GM23338 (cell line): ENCODE results near the gene UBAC2. TPM values are rescaled to one million over a fixed set of nuclear protein-coding genes. Genes with fewer than 3 reads are reported as not detected.

ENCODE experiments used
- ETS1 ChIP-seq: IDR thresholded peaks from 2 replicates; pipeline ENCODE4 v1.6.1; 2016; ENCODE audit warnings: antibody characterized with exemption
- EZH2phosphoT487 ChIP-seq: fragments of 200-600 bp; sonication (generic); IDR thresholded peaks from one replicate; pipeline ENCODE4 v1.8.1; 2018; ENCODE audit warnings: antibody characterized with exemption; ENCODE audit not compliant: unreplicated experiment
- JUNB ChIP-seq: IDR thresholded peaks from one replicate; pipeline ENCODE4 v1.6.1; 2016; ENCODE audit warnings: antibody characterized with exemption; ENCODE audit not compliant: unreplicated experiment
- REST ChIP-seq: IDR thresholded peaks from one replicate; pipeline ENCODE4 v1.6.1; 2018; ENCODE audit warnings: antibody characterized with exemption; ENCODE audit not compliant: unreplicated experiment
- STAT1 ChIP-seq: IDR thresholded peaks from one replicate; pipeline ENCODE4 v1.6.1; 2016; ENCODE audit warnings: antibody characterized with exemption; ENCODE audit not compliant: unreplicated experiment
- ZNF114 ChIP-seq: fragments of 250-450 bp; sonication (Bioruptor Pico); IDR thresholded peaks from 2 replicates; pipeline ENCODE4 v1.5.0; 2020; ENCODE audit warnings: mild to moderate bottlenecking, moderate library complexity
- ZNF462 ChIP-seq: fragments of 250-450 bp; sonication (Bioruptor Pico); IDR thresholded peaks from 2 replicates; pipeline ENCODE4 v1.5.0; 2020; ENCODE audit warnings: mild to moderate bottlenecking, moderate library complexity
- polyA plus RNA-seq: library from polyadenylated mRNA; unstranded; fragments of >200 nt; fragmentation: Nextera tagmentation; extraction: Ambion mirVana; gene quantifications from 2 replicates; pipeline ENCODE4 v1.2.1, GENCODE V29; 2016
- total RNA-seq: library from RNA; depleted of rRNA; stranded (reverse); fragments of >200 nt; shearing (Covaris generic); gene quantifications from 2 replicates; pipeline ENCODE4 v1.2.3, GENCODE V29; 2014

Gene UBAC2
- total and polyA plus RNA-seq, 2 experiments from 2014 or later, result 37.9 to 76.9 TPM

GRCh38 chr13:99265162-99265800, 64.6 kb downstream of the UBAC2 start (continued):
- TF ChIP-seq ZNF462 (CRISPR knock-in tag) (no peak), JUNB (no peak), ZNF114 (CRISPR knock-in tag) (no peak), ETS1 (no peak), REST (no peak), STAT1 (no peak), EZH2phosphoT487 (no peak)
